ENCODE measurements around the gene JADE1.

Gene JADE1

GRCh38 chr4:128871948-128872347, 62.4 kb downstream of the JADE1 start:
- no peak for DNase-seq (ENCODE audit: low read depth in 2 of 2)

GRCh38 chr4:128876200-128876599, 66.7 kb downstream of the JADE1 start:
- no peak for DNase-seq (ENCODE audit: low read depth in 2 of 2)

GRCh38 chr4:128877934-128878333, 68.4 kb downstream of the JADE1 start:
- no peak for DNase-seq (ENCODE audit: low read depth in 2 of 2)

- DNase-seq (ENCODE audit: low read depth in 2 of 2): no peak
Measured at GRCh38 chr4:128879283-128879682, 69.8 kb downstream of the JADE1 start.

GRCh38 chr4:128879971-128880370, 70.5 kb downstream of the JADE1 start:
- no peak for DNase-seq (ENCODE audit: low read depth in 2 of 2)

- DNase-seq (ENCODE audit: low read depth in 2 of 2): no peak
Measured at GRCh38 chr4:128880662-128881061, 71.2 kb downstream of the JADE1 start.

GRCh38 chr4:128904821-128905220, 95.3 kb downstream of the JADE1 start:
- no peak for DNase-seq (ENCODE audit: low read depth in 2 of 2)

- no peak for DNase-seq (ENCODE audit: low read depth in 2 of 2)
Measured at GRCh38 chr4:128906581-128906980, 97.1 kb downstream of the JADE1 start.

GRCh38 chr4:128907981-128908380, 98.5 kb downstream of the JADE1 start:
- DNase-seq (ENCODE audit: low read depth in 2 of 2): no peak

- DNase-seq (ENCODE audit: low read depth in 2 of 2): no peak
Measured at GRCh38 chr4:128908735-128909134, 99.2 kb downstream of the JADE1 start.

- no peak for DNase-seq (ENCODE audit: low read depth in 2 of 2)
Measured at GRCh38 chr4:128913228-128913627, 103.7 kb downstream of the JADE1 start.

- DNase-seq (ENCODE audit: low read depth in 2 of 2): no peak
Measured at GRCh38 chr4:128915544-128915943, 106.0 kb downstream of the JADE1 start.

GRCh38 chr4:128916832-128917231, 107.3 kb downstream of the JADE1 start:
- no peak for DNase-seq (ENCODE audit: low read depth in 2 of 2)

GRCh38 chr4:128917781-128918180, 108.3 kb downstream of the JADE1 start:
- no peak for DNase-seq (ENCODE audit: low read depth in 2 of 2)

GRCh38 chr4:128921954-128922353, 112.5 kb downstream of the JADE1 start:
- no peak for DNase-seq (ENCODE audit: low read depth in 2 of 2)

Data from stimulated activated CD4-positive, alpha-beta T cell treated with anti-CD3 and anti-CD28 coated beads, Interleukin-15, amount 100 ng/mL, for 48 hours (primary cell).